Fibroblast of lung (primary cell): ENCODE measurements around the gene SHISA8.

Experiments used
- CTCF ChIP-seq, 2 donors: IDR thresholded peaks in 1 of 2; conservative IDR thresholded peaks in 1 of 2; 1 replicate in 1 of 2; 2 replicates in 1 of 2; pipeline ENCODE4 v1.5.1; 2011 to 2012; ENCODE audit warnings: low read length in 2 of 2, control low read depth in 1 of 2, inconsistent platforms in 1 of 2, low read depth in 1 of 2, mild to moderate bottlenecking in 1 of 2
- EZH2 ChIP-seq: IDR thresholded peaks from 2 replicates; pipeline ENCODE4 v1.5.1; 2012; ENCODE audit warnings: low read length, control low read depth, mild to moderate bottlenecking; ENCODE audit errors: missing control alignments

GRCh38 chr22:41870786-41871185, 44.1 kb downstream of the SHISA8 start:
- TF ChIP-seq CTCF (conservative IDR thresholded peaks at IDR 0.05 in 1 of 2, IDR thresholded peaks at IDR 0.05 in 1 of 2; ENCODE audit: low read depth in 1 of 2, low read length in 2 of 2) (no peak), EZH2 (no peak)
